HG02938 (cell line): Measurements from ENCODE around the gene ALKBH3.

Source experiments
- ATAC-seq: cut with Tn5 transposase; IDR thresholded peaks from one replicate; pipeline ENCODE4 v1.9.1; 2021; ENCODE audit warnings: mild to moderate bottlenecking, moderate library complexity; ENCODE audit not compliant: unreplicated experiment

The ALKBH3 gene

DNA sequence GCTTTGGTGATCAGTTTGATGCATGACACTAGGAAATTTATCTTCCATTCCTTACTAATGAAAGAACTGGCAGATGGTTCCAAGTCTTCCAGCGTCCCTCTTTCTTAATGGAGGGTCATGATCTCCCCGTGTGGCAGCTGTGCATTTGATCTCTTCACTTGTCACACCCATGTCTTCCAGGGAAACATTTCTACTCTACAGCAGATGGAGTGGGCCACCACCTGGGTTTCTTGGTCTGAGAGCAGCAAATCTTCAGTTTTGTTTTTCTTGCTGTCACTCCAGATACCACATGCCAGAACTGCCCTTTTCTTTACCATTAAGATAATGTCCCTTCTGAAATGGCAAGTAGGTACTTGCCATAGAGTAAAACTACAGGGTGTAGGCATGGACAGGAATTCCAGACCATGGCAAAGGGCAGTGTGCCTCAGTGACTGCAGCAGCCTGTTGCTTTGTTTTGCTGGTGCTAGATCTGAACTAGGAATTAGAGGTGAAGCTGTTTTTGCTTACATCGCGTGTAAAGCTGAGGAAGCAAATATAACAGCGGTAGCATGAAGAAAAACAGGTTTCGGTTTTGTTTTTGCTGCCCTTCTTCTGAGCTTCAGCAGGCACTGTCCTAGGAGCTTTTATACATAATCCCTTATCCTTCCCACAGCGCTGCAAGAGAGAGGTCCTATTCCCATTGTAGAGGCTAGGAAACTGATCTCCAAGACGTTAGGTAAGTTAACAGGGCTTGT, 41.1 kb downstream of the ALKBH3 start:
- no peak for ATAC-seq

DNA sequence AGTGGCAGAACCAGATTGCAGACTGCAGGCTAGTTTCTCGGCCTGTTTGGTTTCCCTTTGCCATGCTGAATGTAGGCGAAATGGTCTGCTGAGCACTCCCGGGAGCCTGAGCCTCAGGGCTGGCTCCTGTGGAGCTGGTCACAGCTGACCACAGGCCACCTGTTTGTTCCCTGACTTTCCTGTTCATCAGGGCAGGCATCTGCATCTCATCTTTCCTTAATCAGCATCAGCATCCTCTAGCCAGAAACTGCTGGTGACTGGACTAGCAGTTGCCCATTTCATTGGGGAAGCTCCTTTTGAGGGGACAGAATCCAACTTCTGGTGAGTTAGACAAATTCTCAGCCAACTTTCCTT, 41.6 kb downstream of the ALKBH3 start:
- ATAC-seq: no peak

DNA sequence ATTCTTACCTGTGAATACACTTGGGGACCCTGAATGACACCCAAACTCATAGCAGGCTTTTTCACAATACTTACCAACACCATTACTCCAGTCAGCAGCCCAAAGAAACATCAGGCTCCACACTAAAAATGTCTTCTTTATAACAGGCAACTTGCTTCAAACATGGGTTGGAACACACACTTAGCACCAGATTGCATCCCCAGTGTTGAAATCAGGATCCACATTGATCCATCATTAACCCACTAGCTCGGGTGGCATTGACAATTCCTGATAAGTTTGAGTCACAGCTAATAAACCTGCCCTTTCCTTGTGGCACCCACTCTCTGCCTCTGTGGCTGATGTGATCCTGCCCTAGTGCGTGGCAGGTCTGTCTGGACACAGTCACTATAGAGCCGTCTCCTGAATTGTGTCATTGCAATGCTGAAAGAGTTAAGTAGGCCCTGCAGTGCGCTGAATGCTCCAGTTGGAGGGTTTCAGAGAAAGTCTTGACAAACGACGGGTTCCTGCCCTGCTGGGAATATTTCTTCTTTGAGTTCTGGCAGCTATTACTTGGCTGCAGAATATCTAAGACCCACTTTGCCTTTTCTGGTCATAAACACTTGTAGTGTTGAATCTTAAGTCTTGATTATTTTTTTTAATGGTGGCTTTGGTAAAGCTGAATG, 42.2 kb downstream of the ALKBH3 start:
- ATAC-seq: no peak

DNA sequence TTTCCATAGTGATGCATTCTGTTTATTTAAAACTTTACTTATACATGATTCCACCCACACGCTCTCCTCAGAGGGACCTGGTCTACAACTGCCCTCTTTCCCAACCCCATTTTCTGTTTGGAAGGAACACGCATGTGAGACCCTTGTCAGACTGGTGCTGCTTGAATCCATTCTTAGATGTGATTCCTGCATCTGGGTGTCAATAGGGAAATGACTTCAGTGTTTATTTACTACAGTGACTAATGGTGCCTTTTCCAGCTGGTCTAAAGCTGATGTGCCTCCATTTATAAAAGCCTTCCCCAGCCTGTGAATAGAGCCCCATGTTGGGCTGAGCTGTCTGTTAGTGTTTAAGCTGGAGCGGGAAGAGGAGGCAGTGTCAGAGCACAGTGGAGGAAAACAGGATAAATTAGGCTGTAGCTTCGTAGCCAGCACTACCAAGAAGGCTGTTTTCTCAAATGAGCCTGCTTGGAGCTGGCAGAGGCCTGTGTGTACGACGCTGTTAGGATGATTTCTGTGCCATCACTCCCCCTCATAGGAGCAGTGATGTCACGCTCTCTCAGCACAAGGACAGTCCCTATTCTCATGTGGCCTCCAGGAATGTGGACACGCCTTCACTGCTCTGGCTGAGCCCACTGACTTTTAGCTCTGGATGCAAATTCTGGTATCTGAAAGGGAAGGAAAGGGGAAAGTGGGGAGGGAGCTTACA, 42.9 kb downstream of the ALKBH3 start:
- no peak for ATAC-seq

DNA sequence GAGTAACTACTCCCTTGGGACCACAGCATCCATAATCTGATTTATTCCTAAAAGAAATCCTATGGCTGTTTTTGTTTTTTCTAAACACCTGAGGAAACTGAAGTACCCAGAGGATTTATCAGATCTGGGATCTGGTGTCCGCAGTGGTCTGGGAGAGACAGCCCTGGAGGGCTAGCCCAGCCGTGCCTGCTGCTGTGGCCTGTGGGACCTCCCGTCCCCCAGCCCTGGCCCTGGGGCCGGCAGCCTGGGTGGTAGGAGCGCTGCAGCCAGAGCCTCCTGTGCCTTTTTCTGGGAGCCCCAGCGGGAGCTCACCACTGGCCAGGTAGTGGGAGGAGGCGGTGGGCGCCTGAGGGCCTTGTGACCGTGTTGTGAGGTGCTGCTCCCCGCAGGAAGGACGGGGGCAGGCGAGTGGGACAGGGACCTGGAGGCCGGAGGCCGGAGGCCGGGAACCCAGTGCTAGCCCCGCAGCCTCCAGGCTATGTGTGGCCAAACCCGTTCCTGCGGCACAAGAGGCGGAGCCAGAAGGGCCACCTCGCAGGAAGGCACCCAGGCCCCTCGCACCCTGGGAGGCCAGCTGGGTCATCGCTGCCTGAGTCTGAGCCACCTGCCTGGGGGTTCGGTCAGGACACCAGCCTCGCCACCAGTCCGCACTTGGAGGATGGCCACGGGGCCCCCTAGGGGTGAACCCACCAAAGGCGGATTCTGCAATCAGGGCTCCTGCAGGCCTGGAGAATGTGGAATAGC, 43.7 kb downstream of the ALKBH3 start:
- ATAC-seq: no peak

DNA sequence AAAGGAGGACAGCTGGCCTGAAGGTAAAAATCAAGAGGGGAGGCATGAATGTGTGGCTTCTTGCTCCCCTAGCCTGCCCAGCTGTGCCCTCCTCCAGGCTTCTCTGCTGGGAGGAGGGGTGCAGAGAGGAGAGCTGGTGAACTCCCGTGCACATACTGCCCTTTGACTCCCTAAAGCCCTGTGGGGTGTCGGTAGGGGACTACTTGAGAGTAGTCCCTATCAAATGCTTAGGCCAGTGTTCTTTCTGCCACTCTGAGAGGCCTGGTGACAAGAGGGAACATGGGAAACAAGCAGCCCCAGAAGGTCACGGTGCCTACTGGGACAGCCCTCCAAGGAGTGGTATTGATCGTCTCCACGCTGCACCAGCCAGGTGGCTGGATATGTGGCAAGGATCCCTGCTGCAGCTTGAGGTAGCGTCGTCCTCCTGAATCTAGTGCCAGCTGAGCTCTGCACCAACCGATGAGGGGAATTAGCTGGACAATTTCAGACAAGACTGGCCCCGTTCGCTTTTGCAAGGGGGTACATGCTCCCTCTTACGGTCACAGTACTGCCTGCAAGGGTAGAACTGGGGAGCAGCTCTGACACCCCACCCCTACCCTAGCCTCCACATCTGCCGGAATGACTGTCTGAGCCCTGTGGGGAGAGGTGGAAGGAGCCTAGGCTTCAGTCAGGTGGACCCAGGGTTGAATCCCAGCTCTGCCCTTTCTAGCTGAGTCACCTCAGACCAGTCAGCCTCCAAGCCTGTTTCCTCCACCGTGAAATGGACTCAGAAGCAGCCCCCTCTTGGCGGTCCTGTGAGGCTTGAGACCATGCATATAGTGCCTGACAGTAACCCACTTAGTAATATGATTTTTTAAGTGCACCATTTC, 44.7 kb downstream of the ALKBH3 start:
- ATAC-seq: no peak

DNA sequence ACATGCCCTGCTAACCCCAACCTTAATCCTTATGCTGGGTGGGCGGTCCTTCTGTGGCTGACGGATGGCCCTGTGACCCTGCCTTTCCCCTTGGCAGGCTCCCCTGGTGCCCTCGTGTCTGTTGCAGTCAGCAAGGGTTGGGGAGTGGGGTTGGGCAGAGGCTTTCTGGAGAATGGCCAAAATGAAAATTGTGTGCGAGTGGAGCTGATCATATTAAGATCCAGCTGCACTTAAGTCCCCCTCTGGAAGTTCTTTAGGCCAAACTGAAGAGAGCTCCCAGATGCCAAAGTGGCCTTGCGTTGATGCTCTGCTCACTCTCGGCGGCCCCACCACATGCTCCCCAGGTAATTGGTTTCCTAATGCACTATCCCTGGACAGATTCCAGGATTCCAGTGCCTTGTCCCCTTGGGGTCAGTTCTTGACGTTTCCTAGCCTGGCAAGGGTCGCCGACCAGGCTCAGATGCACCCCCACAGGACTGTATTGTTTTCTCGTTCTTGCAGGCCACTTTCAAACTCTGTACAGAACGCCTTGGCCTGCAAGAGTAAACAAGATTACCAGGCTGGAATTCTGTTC, 45.4 kb downstream of the ALKBH3 start:
- no peak for ATAC-seq

DNA sequence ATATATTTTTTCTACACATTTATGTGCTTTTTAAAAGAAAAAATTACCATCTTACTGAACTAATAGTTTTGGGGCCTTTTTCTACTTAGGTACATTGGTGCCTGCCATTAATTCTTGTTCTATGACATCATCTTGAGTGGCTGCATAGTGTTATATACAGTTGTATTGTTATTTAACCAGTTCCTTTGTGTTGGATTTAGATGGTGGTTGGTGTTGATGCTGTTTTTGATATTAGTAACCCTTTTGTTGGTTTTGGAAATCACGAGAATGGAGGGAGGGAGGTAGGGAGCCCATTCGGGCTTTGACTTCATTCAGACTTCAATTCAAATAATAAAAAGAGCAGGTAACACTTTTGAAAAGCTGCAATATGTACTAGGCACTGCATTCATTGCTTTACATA, 46.4 kb downstream of the ALKBH3 start:
- no peak for ATAC-seq

DNA sequence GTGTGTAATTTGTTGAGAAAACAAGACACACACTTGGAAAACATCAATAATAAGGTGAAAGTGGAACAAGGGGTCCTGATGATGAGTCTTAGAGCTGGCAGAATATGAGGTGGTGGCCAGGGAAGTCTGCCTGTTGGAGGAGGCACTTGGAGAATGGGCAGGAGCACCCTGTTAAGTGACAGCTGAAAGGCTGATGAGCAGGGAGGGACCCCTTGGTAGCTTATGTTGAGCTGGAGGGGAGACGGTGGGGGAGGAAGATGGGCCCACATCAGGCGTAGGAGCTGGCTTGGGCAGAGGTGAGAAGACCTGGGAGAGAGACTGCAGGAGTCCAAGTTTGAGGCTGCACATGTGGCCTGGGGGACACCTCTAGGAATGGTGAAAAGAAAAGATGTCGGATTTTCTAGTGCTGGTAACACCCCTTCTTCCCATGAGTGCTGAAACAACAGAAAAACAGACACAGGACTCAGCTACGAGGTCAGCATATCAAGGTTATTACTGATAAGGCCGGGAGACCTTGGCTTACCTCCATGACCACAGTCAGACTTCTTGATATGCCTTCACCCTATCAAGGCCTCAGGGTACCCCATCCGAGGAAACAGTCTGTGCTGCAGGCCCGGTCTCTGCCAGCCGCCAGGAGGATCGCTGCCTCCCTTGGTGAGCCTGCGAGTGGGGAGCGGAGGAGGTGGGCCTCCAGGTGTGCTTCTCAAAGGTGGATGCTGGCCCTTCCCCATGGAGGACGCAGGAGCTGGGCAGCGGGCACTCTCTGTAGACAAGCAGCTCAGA, 47.5 kb downstream of the ALKBH3 start:
- no peak for ATAC-seq

DNA sequence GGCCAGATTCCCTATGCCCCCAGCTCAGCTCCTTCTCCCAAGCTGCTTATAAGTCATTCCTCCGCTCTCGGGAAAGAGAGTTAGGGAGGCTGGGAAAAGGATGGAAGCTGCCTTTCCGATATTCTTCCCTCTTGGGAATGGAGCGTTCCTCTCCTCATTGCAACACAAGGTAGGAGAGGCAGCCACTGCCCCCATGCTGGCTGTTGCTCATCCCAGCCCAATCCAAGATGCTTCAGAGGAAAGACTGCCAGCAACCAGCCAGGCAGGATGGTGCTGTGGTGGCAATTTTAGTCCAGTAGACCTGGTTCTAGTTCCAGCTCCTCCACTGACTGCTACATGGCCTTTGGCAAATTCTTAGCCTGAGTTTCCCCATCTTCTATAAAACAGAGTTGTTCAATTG, 48.1 kb downstream of the ALKBH3 start:
- no peak for ATAC-seq

DNA sequence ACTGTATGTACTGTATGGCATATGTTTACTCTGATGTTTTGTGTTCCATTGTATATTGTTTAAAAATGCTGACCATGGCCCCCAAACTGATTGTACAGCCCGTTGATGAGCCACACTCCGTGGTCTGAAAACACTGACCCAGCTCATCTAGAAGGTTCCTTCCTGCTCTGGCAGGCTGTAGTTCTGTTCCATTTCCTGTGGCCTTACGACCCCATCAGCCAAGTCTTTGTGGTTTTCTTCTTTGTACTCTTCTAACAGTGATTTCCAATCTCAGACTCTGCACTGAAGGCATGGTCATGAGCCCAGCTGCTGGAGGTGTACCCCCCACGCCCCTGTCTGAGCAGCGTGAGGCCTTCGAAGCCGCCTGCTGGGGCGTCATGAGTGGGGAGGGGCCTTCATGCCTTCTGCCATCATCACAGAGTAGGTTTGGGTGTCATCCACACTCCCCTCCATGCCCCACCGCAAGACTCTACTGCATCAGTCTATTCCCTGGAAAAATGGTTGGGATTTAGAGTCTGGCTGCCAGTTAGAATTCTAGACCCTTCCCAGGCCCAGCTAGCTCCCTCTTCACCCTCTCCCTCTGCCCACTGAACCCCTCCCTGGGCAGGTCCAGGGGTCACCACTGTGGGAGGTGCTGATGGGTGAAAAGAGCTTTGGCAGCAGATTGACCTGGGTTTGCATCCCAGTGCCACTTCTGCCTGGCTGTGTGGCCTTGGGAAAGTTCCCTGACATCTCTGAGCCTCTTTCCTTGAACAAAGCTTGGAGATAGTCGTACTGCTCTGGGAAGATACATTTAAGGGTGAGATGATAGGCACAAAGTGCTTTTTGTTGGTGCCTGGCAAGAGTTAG, 50.5 kb downstream of the ALKBH3 start:
- ATAC-seq: no peak

DNA sequence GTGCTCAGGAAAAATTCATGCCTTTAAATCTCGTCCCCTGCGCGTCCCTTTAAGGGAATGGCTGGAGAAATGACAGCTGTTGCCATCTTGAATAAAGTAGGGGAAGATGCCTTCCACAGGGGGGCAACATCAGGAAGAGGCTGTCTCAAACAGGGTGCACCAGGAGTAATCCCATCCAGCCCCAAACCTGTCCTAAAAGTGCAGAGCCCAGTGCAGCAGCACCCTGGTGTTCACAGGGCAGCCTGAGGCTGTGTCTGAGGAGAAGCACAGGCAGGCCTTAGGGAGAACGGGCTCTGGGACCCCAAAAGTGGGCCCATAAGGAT, 51.0 kb downstream of the ALKBH3 start:
- no peak for ATAC-seq

DNA sequence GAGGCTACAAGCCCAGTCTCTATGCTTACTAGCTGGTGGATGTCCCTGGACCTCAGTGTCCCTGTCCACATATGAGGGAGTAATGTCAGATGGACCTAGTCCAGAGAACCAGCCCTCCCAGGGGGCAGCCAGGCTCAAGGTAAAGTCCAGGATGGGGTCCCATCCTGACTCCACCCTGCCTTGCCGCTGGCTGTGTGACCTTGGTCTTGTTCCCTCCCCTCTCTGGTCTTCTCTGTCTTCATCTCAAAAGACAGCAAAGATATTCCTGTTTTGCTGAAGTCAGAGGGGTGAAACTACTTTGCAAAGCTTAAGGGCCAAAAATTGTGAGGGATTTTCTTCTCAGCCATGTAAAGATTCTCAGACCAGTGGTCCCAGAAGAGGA, 52.6 kb downstream of the ALKBH3 start:
- no peak for ATAC-seq

DNA sequence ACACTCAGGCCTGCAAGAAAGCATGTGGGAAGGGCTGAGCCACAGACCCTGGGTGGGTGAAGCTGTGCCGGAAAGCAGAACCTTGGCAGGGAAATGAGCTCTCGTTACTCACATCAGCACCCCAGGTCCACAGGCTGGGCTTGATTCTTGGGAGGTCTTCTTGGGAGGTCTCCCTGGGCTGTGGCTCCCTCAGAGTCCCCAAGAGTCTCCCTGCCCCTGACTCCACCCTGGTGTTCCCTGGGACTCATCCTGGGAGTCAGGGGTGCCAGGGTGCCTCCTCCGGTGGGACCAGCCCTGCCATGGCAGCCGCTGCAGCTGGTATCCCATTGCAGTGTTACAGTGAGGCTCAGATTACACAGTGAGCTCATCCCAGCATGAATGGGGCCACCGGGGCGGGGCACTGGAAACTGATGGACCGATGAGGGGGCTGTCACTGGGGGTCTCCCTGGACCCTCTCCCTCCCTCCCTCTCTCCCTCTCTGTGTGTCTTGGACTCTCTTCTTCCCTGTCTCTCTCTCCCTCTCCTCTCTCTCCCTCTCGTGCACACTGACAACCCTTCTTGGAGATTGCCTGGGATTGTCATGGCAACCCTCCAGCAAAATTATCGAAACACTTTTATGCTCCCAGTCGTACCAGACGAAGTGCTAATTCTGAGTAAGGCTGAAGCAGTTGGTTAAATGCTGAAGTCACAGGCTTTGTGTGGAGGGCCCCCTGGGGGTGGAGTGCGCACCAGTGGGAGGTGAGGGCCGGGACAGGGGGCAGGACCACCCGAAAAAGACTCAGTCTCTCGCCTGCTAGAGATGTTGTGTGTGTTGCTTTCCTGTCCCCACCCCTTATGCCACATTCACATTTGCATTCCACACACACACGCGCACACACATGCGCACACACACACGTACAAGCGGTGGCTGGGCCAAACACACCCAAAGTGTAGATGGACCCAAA, 53.2 kb downstream of the ALKBH3 start:
- no peak for ATAC-seq

DNA sequence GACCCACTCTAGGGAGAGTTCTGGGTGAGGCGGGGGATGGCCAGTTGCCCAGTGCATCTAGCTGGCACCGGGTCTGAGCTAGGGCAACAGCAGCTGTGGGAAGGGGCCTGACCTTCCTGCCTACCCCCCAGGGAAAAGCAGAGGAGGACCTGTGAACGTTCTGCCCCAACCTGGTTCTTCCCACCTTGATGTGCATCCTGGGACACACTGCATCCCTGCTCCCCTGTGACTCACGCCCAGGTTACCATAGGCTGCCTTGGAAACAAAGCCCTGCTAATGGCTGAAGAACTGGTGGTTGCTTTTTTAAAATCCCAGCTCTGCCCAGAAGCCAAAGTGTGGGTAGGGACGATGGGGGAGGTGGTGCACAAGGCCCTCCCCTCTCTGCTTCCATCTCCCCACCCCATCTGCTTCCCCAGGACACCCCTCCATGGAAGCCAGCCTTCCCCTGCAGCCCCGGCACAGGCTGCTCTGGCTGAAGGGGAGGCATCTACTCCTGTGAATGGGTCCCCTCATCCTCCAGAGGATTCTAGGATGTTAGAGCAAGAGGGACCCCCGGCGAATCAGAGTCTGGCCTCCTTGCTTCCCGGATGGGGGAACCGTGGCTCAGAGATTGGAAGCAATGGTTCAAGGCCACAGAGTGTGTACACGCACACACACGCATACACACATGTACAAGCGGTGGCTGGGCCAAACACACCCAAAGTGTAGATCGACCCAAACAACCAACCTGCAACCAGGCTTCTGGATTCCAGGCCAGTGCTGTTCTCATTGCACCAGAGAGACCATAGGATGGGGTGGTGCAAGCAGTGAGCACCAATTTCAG, 54.2 kb downstream of the ALKBH3 start:
- no peak for ATAC-seq

DNA sequence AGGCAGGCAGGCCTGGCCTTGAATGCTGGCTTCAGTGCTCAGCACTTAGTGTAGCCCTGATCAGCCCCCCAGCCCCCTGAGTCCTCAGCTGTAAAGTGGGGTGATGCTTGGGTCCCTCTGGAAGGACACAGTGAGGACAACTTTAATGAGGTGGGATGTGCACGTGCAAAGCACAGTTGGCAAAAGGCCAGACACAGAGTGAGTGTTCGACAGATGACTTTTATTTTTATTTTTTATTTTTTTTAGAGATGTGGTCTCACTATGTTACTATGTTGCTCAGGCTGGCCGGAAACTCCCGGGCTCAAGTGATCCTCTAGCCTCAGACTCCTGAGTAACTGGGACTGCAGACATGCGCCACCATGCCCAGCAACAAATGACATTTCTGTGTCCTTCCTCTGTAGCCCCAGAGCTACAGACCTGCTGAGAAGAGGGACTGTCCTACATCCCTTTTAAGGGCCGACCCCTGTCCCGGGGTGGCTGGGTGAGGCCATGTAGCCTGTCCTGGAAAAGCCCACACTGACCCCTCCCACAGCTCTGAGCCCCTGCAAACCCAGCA, 54.9 kb downstream of the ALKBH3 start:
- no peak for ATAC-seq
